ENCODE results near the gene LSM8. TPM values are rescaled to one million over a fixed set of nuclear protein-coding genes. Genes with fewer than 3 reads are reported as not detected.
"Not testable (repeated sequence)": the region's sequence is repeated elsewhere in the genome, so short reads cannot be mapped to it uniquely, and the experiment has no call there.

Gene LSM8
- 10 to 100 TPM in 8 of 9 donors, 1 to 10 TPM in 1; 5.3 to 61.8 (median 21.6) TPM for total RNA-seq
- polyA plus RNA-seq, result 10 to 100 TPM; 24.2 to 44.6 (median 24.4) TPM
- long read RNA-seq, donor 1, full-length matches to known transcripts, result 59 of 59 reads
- long read RNA-seq, donor 1, partial matches to known transcripts, result 0 of 59 reads
- long read RNA-seq, donor 1, other reads (novel, unspliced or antisense), result 0 of 59 reads
- long read RNA-seq, donor 2, transcript LSM8-201 (4 exons, 1,305 nt), result major isoform, 27 of 30 reads
- long read RNA-seq, donor 2, partial matches to known transcripts, result 0 of 30 reads
- long read RNA-seq, donor 2, other reads (novel, unspliced or antisense), result 0 of 30 reads
- long read RNA-seq, donor 3, transcript LSM8-201 (4 exons, 1,305 nt), result major isoform, 37 of 46 reads
- long read RNA-seq, donor 3, partial matches to known transcripts, result 5 of 46 reads
- long read RNA-seq, donor 3, other reads (novel, unspliced or antisense), result 0 of 46 reads
- long read RNA-seq, donor 4, full-length matches to known transcripts, result 34 of 36 reads
- long read RNA-seq, donor 4, partial matches to known transcripts, result 0 of 36 reads
- long read RNA-seq, donor 4, other reads (novel, unspliced or antisense), result 2 of 36 reads
- long read RNA-seq, donor 5, full-length matches to known transcripts, result 23 of 26 reads
- long read RNA-seq, donor 5, partial matches to known transcripts, result 1 of 26 reads
- long read RNA-seq, donor 5, other reads (novel, unspliced or antisense), result 2 of 26 reads
- long read RNA-seq, donor 6, transcript LSM8-201 (4 exons, 1,305 nt), result major isoform, 28 of 29 reads
- long read RNA-seq, donor 6, partial matches to known transcripts, result 1 of 29 reads
- long read RNA-seq, donor 6, other reads (novel, unspliced or antisense), result 0 of 29 reads
- long read RNA-seq, donor 7, full-length matches to known transcripts, result 21 of 21 reads
- long read RNA-seq, donor 7, partial matches to known transcripts, result 0 of 21 reads
- long read RNA-seq, donor 7, other reads (novel, unspliced or antisense), result 0 of 21 reads
- long read RNA-seq, donor 8, transcript LSM8-201 (4 exons, 1,305 nt), result major isoform, 46 of 52 reads
- long read RNA-seq, donor 8, partial matches to known transcripts, result 5 of 52 reads
- long read RNA-seq, donor 8, other reads (novel, unspliced or antisense), result 0 of 52 reads
- long read RNA-seq, donor 9, full-length matches to known transcripts, result 25 of 25 reads
- long read RNA-seq, donor 9, partial matches to known transcripts, result 0 of 25 reads
- long read RNA-seq, donor 9, other reads (novel, unspliced or antisense), result 0 of 25 reads
- long read RNA-seq, donor 10, full-length matches to known transcripts, result 13 of 13 reads
- long read RNA-seq, donor 10, partial matches to known transcripts, result 0 of 13 reads
- long read RNA-seq, donor 10, other reads (novel, unspliced or antisense), result 0 of 13 reads

- Histone ChIP-seq H3K9me3 (replicated peaks in 1 of 3) (no peaks in the 10 kb centered on the region), H3K4me3 (peak within 1 kb of the TSS; percentile 62 to 94 (median 82)), H3K27ac (peak within 1 kb of the TSS; percentile 81 to 95 (median 85)), H3K27me3 (no peaks in the 10 kb centered on the region), H3K4me1 (replicated peaks in 1 of 2) (peaks cover 18 to 36% of the 10 kb centered on the region in 2 donors), H3K36me3 (replicated peaks in 1 of 2) (peaks cover 0 to 11% of the 10 kb centered on the region in 2 donors)
- WGBS, 4 donors, result 0 to 1% (median 0%) methylated on average over 27 to 62 of the region's 62 CpGs
- intact Hi-C loops (cut with DNase I), result no loop called here
- DNase-seq, result peak; percentile 97 to 99 (median 98)
- TF ChIP-seq POLR2A (IDR thresholded peaks at IDR 0.05) (peak; percentile 82 to 94), CTCF (IDR thresholded peaks at IDR 0.05) (no peak)
Measured at GRCh38 chr7:118183786-118184564, at the start of gene LSM8. TSS of gene LSM8 (plus strand) at chr7:118184164. CDS start at chr7:118184224, 60 bp downstream.

GRCh38 chr7:118134420-118134819 lies 49.5 kb upstream of the LSM8 start:
- intact Hi-C loops (cut with DNase I); H3K4me1 ChIP-seq (replicated peaks in 1 of 2); H3K36me3 ChIP-seq (replicated peaks in 1 of 2); DNase-seq; H3K4me3 ChIP-seq; H3K9me3 ChIP-seq (replicated peaks in 1 of 3); H3K27ac ChIP-seq; H3K27me3 ChIP-seq: not testable (repeated sequence)

- no peak for TF ChIP-seq POLR2A (IDR thresholded peaks at IDR 0.05)
- no peak for TF ChIP-seq CTCF (IDR thresholded peaks at IDR 0.05)
- Histone ChIP-seq H3K9me3 (replicated peaks in 1 of 3) (no peaks in the 10 kb centered on the region), H3K36me3 (replicated peaks in 1 of 2) (no peaks in the 10 kb centered on the region), H3K27me3 (no peaks in the 10 kb centered on the region), H3K4me3 (no peak overlapping the region), H3K4me1 (replicated peaks in 1 of 2) (no peaks in the 10 kb centered on the region), H3K27ac (no peak overlapping the region)
- intact Hi-C loops (cut with DNase I), result no loop called here
- DNase-seq, result no peak
- WGBS, 4 donors, result 17 to 59% (median 47%) methylated on average over 1 of the region's 1 CpG
Measured at GRCh38 chr7:118140468-118140867, 43.5 kb upstream of the LSM8 start.

- Histone ChIP-seq H3K9me3 (replicated peaks in 1 of 3) (no peaks in the 10 kb centered on the region), H3K36me3 (replicated peaks in 1 of 2) (no peaks in the 10 kb centered on the region), H3K27me3 (no peaks in the 10 kb centered on the region), H3K27ac (no peak overlapping the region), H3K4me1 (replicated peaks in 1 of 2) (no peaks in the 10 kb centered on the region), H3K4me3 (no peak overlapping the region)
- DNase-seq, result no peak
- TF ChIP-seq POLR2A (IDR thresholded peaks at IDR 0.05) (no peak), CTCF (IDR thresholded peaks at IDR 0.05) (no peak)
- intact Hi-C loops (cut with DNase I), result no loop called here
- WGBS, 4 donors, result 60 to 76% (median 68%) methylated on average over 1 of the region's 1 CpG
Measured at GRCh38 chr7:118142012-118142411, 42.0 kb upstream of the LSM8 start.

Measured in adrenal gland (tissue), 19 donors.